Activated T-helper 1 cell treated with anti-CD3 and anti-CD28 coated beads, Interleukin-2, amount 50 U/mL, for 16 hours (primary cell): Measurements from ENCODE around the gene C20orf202.

Experiments used
- DNase-seq, 2 donors: peaks; one replicate each; pipeline ENCODE4 v3.0.0-alpha.2; 2020; ENCODE audit warnings: low read depth in 1 of 2, low spot score in 1 of 2

The C20orf202 gene

DNA sequence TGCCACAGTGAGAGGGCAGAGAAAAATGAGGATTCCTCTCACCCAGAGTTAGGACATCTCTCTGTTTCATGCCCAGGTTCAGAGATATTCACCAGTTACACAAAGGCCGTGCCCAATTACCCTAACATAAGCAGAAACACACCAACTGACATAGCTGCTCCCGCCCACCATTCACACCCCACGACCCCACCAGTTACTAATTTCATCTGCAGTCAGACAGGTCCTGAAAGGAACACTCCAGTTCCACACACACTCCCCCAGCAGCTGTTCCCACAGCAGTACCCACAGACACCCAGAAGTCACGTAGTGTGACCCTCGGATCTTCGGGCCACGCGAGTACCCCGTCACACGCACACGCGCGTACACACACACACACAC, 19.0 kb upstream of the C20orf202 start:
- no peak for DNase-seq

GRCh38 chr20:1184638-1185315, 18.5 kb upstream of the C20orf202 start, which contains the start of gene TMEM74B:
TSS of gene TMEM74B (minus strand) at chr20:1184981. CDS start at chr20:1183801, 1,180 bp downstream.
- DNase-seq, result no peak

DNA sequence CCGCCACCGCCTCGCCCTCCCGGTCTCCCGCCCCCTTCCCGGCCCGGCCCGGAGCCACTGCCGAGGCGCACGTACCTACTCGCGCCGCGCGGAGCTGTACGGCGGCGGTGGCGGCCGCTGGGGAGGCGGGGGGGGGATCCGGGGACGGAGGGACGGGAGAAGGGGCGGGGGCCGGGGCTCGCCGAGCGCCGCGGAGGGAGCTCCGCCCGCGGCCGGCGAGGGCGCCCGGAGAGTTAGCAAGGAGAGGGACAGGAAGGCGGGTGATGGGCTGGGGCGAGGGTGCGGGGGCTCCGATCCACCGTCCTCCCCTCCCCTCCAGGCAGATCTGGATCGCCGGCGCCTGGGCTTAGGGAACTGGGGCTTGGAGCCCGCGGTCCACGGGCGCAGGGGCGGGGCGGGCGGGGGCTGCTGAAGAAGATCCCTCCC, 17.9 kb upstream of the C20orf202 start:
- DNase-seq, result no peak

- DNase-seq, result no peak
These were observed 17.4 kb upstream of the C20orf202 start for GRCh38 chr20:1185790-1186334.

DNA sequence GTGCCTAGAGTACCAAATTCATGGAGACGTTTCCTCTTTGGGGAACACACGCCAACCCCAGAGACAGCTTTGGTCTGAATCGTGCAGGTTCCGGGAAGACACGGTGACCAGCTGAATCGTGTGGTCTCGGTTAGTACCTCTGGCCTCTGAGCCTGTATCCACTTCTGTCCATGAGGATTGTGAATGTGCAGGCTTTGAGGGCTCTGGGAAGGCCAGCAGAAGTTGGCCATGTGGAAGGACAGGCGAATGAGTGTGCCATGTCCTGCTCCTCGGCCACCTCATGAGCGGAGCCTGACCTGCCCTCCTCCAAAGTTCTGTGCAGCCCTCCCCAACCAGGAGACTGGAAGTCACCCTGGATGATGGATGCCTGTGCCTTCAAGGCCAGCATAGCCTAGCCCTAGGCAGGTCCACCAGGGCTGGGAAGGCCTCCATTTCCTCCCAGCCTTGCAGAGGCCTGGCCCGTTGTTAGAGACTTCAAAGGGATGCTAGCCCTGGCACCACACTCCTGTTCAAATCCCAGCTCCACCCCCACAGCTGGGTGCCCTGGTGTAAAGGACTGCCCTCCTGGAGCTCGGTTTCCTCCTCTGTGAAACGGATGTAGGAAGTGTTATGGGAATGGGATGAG, 16.8 kb upstream of the C20orf202 start:
- no peak for DNase-seq

GRCh38 chr20:1187605-1188171, 15.6 kb upstream of the C20orf202 start:
- DNase-seq, result no peak

- no peak for DNase-seq
These were observed 14.9 kb upstream of the C20orf202 start for GRCh38 chr20:1188347-1188746.

DNA sequence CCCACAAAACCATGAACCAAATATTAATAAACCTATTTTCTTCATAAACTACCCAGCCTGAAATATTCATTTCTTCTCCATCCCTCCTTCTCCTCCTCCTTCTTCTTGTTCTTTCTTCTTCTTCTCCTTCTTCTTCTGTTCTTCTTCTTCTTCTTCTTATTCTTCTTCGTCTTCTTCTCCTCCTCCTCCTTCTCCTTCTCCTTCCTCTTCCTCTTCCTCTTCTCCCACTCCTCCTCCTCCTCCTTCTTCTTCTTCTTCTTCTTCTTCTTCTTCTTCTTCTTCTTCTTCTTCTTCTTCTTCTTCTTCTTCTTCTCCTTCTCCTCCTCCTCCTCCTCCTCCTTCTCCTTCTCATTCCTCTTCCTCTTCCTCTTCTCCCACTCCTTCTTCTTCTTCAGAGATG, 13.4 kb upstream of the C20orf202 start:
- DNase-seq, result no peak

DNA sequence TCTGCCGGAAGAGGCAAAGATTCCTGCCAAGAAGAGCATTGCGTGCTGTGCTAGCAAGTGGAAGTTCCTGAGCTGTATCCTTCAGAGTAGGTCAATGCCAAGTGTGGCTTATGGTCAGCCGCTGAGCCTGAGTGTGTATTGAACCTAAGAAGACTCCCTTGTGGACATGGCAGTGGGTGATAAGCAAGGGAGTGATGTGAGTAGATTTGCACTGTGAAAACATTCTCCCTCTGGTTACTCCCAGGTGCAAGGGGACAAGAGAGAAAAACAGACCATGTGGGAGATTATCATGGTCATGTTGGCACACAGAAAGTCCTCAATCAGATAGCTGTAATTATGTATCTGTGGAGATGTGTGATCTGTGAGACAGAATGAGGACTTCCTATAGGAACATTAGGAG, 12.4 kb upstream of the C20orf202 start:
- DNase-seq, result no peak

DNA sequence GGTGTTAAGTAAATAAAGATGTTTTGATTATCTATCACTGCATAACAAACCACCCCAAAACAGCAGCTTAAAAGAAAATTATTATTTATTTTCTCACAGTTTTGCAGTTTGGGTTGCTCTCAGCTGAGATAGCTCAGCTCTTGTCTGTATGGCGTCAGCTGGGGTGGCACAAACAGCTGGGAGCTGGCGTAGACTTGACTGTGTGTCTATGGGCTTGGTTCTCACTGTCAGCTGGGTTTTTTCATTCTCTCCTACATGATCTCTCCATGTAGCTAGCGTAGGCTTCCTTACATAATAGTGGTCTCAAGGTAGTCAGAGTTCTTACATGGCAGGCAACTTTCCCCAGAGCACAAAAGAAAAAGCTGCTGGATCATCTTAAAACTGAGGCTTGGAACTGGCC, 12.0 kb upstream of the C20orf202 start:
- no peak for DNase-seq

GRCh38 chr20:1195226-1195625, 8.0 kb upstream of the C20orf202 start:
- DNase-seq, result no peak

- DNase-seq, result no peak
These were observed 6.6 kb upstream of the C20orf202 start for GRCh38 chr20:1196634-1197033.

DNA sequence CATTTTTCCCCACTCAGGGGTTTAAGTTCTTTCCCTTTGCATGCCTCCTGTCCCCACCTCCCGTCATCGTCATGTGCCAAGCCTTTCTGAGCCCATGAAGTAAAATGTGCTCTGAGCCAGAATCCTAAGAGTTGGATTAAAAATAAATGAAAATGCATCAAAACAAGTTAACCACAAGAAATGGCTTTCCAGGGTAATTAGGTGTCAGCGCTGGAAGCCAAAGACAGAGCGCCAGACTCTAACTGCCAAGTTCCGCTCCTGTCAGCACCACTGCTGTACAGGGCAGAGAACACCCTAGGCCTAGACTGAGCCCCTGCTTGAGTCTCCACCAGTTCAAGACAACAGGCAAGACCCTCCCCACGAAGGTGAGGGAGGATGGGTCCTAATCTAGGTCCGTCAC, 5.5 kb upstream of the C20orf202 start:
- DNase-seq, result no peak

DNA sequence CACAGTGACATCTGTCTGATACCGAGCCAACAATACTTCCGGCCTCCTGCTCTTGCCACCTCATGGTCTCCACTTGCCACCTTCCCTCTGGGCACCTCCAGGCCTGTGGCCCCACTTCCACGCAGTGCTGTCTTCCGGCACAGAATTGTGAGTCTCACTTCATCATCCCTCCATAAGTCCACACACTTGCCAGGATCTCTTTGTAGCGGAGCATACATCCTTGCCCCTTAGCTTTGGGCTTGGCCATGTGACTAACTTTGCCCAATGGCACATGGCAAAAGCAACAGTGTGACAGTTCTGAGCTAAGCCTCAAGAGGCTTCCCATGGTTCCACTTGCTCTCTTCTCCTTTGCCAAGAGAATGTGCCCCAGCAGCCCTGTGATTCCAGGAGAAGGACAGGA, 4.5 kb upstream of the C20orf202 start:
- DNase-seq, result no peak

GRCh38 chr20:1199212-1199873, 3.9 kb upstream of the C20orf202 start:
- DNase-seq, result no peak

DNA sequence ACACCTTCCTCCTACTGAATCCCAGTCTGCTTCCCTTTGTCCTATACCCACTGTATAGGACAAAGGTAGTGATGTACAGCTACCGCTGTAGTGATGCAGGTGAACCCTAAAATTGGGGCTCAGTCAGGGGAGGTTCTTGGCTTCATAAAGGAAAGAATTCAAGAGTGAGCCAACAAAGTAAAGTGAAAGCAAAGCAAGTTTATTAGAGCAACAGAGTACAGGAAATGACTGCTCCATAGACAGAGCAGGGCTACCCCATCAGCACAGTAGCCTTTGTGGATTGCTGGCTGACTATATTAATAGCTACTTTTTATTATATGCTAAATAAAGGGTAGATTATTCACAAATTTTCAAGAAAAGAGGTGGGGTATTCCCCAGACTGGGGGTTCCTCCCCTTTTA, 3.3 kb upstream of the C20orf202 start:
- no peak for DNase-seq

GRCh38 chr20:1203630-1204029, 376 bp downstream of the C20orf202 start:
- DNase-seq, result no peak

DNA sequence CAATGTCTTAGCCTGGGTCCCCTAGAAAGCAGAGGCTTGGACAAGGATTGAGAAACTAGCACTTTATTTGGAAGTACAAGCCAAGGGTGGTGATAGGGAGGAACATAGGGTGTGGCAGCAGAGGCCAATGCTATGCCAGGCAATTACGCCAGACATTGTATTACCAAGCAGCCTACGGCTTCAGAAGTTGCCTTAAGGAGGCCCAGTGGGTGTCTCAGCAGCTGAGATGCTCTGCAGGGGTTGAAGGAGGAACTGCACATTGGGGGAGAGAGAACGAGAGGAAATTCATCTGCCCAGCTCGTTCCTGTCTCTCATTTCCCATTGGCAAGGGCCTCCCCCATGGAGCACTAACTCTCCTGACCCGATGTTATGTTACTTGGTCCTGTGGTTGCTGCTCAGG, 859 bp downstream of the C20orf202 start:
- no peak for DNase-seq

- DNase-seq, result no peak
These were observed 1.3 kb downstream of the C20orf202 start for GRCh38 chr20:1204576-1204975.

DNA sequence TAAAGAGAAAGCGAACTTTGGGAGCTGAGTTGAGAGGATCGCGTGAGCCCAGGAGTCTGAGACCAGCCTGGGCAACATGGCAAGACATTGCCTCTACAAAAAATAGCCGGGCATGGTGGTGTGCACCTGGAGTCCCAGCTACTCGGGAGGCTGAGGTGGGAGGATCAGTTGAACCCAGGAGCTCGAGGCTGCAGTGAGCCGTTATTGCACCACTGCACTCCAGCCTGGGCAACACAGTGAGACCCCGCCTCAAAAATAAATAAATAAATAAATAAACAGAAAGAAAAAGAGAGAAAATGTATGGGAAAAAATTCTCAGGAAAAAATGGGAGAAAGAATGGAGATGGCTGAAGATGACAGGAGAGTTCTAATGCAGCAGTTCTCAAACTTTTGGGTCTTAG, 2.5 kb downstream of the C20orf202 start:
- no peak for DNase-seq

GRCh38 chr20:1206366-1207148, 3.3 kb downstream of the C20orf202 start:
- DNase-seq, result no peak
